ENCODE results near the gene HEPN1.

The HEPN1 gene

DNA sequence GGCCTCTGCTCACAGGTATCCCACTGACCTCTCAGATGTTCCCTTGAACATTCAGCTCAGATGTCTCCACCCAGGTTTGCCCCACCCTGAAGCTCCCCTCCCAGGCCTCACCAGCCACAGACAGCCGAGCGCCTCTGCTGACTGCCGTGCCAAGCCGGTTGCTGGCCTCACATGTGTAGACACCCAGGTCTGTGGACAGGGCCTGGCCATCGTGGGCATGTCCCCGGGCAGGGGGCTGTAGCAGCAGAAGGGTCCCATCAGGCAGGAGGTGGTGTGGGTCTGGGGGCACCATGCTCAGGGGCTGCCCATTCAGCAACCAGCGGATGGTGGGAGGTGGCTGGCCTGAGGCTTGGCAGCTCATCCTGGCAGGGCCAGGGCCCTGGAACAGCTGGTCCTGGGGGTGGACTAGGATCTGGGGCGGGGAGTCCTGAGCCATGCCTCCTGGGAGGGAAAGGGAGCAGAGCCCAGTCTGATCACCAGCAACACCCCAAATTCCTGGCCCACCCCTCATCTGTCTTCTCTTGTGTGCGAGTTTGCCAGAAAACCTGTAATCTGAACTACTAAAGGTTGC lies 22.1 kb upstream of the HEPN1 start:
- intact Hi-C loops (cut with DNase I) = no loop called here
- DNase-seq = peak in 1 of 10 donors; percentile 85

GRCh38 chr11:124897674-124898262 lies 21.3 kb upstream of the HEPN1 start, which contains the start of gene ROBO4:
TSS of gene ROBO4 (minus strand) at chr11:124897865. CDS start at chr11:124897795, 70 bp downstream.
- peak in 1 of 10 donors; percentile 82 for DNase-seq
- intact Hi-C loops (cut with DNase I) = no loop called here

GRCh38 chr11:124898263-124898680 lies 20.8 kb upstream of the HEPN1 start:
- peak in 1 of 10 donors; percentile 67 for DNase-seq
- intact Hi-C loops (cut with DNase I) = no loop called here

DNA sequence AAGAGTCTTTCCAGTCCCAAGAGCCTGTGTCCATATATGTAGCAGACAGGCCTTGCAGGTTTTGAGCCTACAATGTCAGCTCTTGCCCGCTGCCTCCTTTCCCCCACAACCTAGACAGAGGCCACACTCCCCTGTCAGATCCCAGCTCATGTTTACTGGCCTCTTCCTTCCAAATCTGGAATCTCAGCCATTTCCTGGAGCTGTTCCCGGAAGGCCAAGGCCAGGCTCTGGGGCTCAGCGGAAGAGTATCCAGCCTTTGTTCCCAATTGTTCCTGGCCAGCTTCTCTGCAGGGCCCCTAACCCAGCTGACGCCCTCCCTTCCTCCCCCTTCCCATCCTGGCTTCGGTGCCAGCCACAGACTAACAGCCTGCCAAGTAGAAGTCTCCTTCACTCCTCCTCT lies 20.3 kb upstream of the HEPN1 start:
- intact Hi-C loops (cut with DNase I) = no loop called here
- DNase-seq = peak in 5 of 10 donors; percentile 37 to 90 (median 52)

DNA sequence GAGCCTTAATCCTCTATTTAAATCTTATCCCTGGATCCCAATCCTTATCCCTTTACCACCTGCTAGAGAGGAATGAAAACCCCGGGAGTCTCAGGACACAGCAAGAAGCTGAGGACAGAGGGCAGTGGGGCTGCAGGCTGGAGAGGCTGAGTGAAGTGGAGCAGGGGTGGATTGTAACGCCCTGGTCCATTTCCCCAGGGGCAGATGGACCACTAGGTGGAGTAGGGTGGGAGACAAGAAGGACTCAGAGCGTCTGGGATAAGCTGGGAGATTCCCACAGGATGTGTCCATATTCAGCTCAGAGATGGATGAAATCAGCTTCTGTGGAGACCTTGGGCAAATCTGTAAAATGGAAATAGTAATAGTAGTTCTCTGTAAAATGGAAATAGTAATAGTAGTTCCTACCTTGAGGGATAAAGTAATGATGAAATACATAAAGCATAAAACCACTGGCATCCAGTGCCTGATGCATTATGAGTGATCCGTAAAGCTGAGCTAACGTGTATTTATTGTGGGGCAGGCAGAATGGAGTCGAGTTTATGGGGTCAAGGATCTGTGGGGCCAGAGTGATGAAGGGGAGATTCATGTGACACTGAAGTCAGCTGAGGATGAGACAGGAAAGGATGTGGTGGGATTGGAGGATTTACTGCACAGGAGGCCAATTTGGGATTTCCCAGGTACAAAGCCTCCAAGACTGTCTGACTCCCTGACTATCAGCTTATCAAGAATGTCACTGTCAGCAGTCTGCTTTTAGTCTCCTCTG lies 19.5 kb upstream of the HEPN1 start:
- DNase-seq = peak in 1 of 10 donors; percentile 35
- intact Hi-C loops (cut with DNase I) = no loop called here

GRCh38 chr11:124900464-124900863 lies 18.6 kb upstream of the HEPN1 start:
- peak in 1 of 10 donors; percentile 81 for DNase-seq
- intact Hi-C loops (cut with DNase I) = no loop called here

DNA sequence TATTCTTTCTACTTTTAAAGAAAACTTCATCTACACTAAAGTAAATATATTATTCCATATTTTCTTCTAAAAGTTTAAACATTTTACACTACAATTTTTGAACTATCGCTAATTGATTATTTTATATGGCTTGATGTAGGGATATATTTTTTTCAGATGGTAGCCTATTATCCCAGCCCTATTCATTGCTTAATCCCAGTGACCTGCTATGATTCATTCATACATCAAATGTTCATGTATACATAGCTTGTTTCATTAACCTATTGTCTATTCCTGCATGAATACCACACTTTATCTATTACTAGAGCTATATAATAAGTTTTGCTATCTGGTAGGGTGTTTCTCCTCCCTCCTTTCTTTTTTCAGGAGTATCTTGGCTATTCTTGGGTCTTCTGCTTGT lies 16.4 kb upstream of the HEPN1 start:
- intact Hi-C loops (cut with DNase I) = no loop called here
- no peak for DNase-seq

- intact Hi-C loops (cut with DNase I) = no loop called here
- DNase-seq = no peak
Observed at GRCh38 chr11:124915541-124916369, 3.3 kb upstream of the HEPN1 start.

- DNase-seq = no peak
- intact Hi-C loops (cut with DNase I) = no loop called here
Observed at GRCh38 chr11:124916370-124916710, 2.7 kb upstream of the HEPN1 start.

GRCh38 chr11:124917115-124917637 lies 1.9 kb upstream of the HEPN1 start:
- intact Hi-C loops (cut with DNase I) = loop anchor here (1.0 kb wide), 1 partner anchor 26 kb away; no protein-coding TSS in a partner anchor
- peak in 7 of 10 donors; percentile 60 to 97 (median 70) for DNase-seq

GRCh38 chr11:124919898-124920297 lies 848 bp downstream of the HEPN1 start:
- peak in 1 of 10 donors; percentile 85 for DNase-seq
- intact Hi-C loops (cut with DNase I) = no loop called here

- DNase-seq = no peak
- intact Hi-C loops (cut with DNase I) = no loop called here
Observed at GRCh38 chr11:124920356-124920755, 1.3 kb downstream of the HEPN1 start.

DNA sequence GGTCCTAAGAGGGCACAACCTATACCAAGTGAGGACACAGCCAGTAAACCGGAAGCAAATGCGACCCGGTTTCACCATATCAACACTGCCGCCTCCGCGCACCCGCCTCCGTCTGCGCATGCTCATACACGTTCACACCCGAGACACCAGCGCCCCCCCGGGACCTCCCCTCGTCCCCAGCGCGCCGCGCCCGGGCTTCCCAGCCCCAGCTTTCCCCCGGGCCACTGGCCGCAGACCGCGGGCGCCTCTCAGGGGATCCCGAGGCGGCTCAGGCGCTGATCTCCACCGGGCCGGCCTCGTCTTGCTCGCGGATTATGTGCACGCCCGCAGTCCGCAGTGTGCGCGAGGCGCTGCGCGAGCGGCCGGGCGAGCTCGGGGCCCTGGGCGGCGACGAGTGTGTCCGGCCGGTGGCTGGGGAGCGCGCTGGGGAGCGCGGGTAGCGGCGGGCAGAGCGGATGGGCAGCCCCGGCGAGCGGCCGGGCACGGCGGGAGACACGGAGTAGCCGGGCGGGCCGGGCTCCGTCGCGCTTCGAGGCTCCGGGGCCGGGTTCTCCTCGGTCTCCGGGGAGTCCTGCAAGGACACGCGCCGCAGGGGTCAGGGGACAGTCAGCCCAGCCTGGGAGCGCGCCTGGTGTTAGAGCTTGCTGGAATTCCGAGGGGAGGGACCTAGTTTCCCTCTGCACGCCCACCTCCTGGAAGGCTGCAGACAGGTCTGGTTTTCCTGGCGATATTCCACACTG lies 2.0 kb downstream of the HEPN1 start:
- peak in 5 of 10 donors; percentile 44 to 89 (median 85) for DNase-seq
- intact Hi-C loops (cut with DNase I) = no loop called here

GRCh38 chr11:124922831-124923230 lies 3.8 kb downstream of the HEPN1 start:
- intact Hi-C loops (cut with DNase I) = no loop called here
- no peak for DNase-seq

DNA sequence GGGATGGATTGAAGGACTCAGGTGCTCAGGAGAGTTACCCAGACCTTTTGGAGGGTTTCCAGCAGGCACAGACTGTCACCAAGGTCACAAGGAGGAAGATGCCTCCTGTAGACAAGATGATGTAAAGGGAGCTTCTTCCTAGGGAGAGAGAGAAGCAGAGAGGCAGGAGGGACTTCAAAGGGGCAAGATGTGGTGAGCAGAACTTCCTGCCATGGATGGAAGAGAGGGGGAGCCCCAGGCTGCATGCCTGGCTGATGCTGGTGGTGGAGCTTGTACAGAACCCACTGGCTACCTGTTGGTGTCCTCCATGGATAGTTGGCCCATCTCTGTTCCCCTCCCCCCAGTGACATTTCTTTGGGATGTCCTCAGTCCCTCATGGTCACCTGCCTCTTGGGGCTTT lies 4.2 kb downstream of the HEPN1 start:
- DNase-seq = no peak
- intact Hi-C loops (cut with DNase I) = no loop called here

GRCh38 chr11:124928942-124929665 lies 10.1 kb downstream of the HEPN1 start:
- no peak for DNase-seq
- intact Hi-C loops (cut with DNase I) = no loop called here

- intact Hi-C loops (cut with DNase I) = loop anchor here (5.0 kb wide), 1 partner anchor 53 kb away; no protein-coding TSS in a partner anchor
- DNase-seq = no peak
Observed at GRCh38 chr11:124930799-124931198, 11.7 kb downstream of the HEPN1 start.

- no peak for DNase-seq
- intact Hi-C loops (cut with DNase I) = loop anchor here (5.0 kb wide), 1 partner anchor 58 kb away; no protein-coding TSS in a partner anchor
Observed at GRCh38 chr11:124934862-124935547, 16.0 kb downstream of the HEPN1 start.

Measured in posterior cingulate gyrus (tissue), 11 donors.